ENCODE measurements around the gene ZBTB7C. TPM values are rescaled to one million over a fixed set of nuclear protein-coding genes. Genes with fewer than 3 reads are reported as not detected.

The ZBTB7C gene
- total RNA-seq, 3 donors from 2014 or later (not counting 1 experiment from before 2014, with no cell fraction given) = 0.07 TPM; not detected in 2

DNA sequence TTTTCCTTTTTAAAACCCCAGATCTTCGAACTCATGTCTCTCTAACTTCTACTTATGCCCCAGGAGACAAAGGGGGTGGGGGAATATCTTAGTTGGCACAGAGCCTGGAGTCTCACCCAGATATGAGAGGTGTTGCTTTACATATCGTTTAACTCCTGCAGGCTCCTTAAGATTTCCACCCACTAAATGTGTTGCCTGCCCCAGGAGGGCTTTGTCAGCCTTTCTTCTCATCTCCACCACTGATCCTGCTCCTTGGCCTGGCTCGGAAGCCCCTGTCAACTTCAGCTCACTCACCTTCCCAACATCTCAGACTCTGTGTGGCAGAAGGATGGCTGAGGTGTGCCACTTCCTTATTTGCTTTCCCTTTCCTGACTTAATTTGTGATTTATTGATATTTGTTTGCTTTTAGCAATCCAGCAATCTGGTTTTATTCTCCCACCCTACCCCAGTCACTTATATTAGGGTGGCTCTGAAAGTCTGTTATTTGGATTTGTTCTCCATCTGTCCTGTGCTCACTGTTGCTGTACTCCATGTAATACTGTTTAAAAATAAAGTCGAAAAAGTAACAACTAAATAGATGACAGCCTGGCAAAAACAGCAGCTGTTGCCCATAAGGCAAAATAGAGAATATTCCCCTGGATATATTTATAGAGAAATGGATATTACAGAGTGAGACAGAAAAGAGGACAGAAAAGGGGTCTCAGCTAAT lies 200.6 kb downstream of the ZBTB7C start:
- intact Hi-C loops (cut with micrococcal nuclease) = no loop called here
- Mint-ChIP-seq H3K9me3 (no peaks in the 10 kb centered on the region), H3K27me3 (ENCODE audit: low read depth in 2 of 2) (peaks cover 11 to 44% of the 10 kb centered on the region in 2 donors), H3K27ac (no peak overlapping the region), H3K36me3 (no peaks in the 10 kb centered on the region), H3K4me3 (no peak overlapping the region), H3K4me1 (no peaks in the 10 kb centered on the region)
- TF ChIP-seq, protein P1, sequence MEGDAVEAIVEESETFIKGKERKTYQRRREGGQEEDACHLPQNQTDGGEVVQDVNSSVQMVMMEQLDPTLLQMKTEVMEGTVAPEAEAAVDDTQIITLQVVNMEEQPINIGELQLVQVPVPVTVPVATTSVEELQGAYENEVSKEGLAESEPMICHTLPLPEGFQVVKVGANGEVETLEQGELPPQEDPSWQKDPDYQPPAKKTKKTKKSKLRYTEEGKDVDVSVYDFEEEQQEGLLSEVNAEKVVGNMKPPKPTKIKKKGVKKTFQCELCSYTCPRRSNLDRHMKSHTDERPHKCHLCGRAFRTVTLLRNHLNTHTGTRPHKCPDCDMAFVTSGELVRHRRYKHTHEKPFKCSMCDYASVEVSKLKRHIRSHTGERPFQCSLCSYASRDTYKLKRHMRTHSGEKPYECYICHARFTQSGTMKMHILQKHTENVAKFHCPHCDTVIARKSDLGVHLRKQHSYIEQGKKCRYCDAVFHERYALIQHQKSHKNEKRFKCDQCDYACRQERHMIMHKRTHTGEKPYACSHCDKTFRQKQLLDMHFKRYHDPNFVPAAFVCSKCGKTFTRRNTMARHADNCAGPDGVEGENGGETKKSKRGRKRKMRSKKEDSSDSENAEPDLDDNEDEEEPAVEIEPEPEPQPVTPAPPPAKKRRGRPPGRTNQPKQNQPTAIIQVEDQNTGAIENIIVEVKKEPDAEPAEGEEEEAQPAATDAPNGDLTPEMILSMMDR (IDR thresholded peaks at IDR 0.05) = no peak
- DNase-seq (no peak), ATAC-seq (no peak)
- no peaks in the 10 kb centered on the region for H3K27me3 ChIP-seq (ENCODE audit: control insufficient read depth, insufficient read depth, low read length)
- H3K36me3 ChIP-seq (ENCODE audit: control insufficient read depth, insufficient read depth, low read length) = no peaks in the 10 kb centered on the region
- no peak overlapping the region for H3K27ac ChIP-seq (ENCODE audit: low read length)
- no peaks in the 10 kb centered on the region for H3K4me1 ChIP-seq (ENCODE audit: control insufficient read depth, insufficient read depth, low read length)
- H3K9me3 ChIP-seq (ENCODE audit: control insufficient read depth, insufficient read depth, low read length) = no peaks in the 10 kb centered on the region
- no peak overlapping the region for H3K4me3 ChIP-seq (ENCODE audit: low read length)
- 24% methylated on average over 2 of the region's 4 CpGs for WGBS (ENCODE audit: insufficient coverage)

- DNase-seq (no peak), ATAC-seq (no peak)
- Mint-ChIP-seq H3K4me3 (no peak overlapping the region), H3K27me3 (ENCODE audit: low read depth in 2 of 2) (peaks cover 10 to 44% of the 10 kb centered on the region in 2 donors), H3K9me3 (no peaks in the 10 kb centered on the region), H3K27ac (no peak overlapping the region), H3K4me1 (no peaks in the 10 kb centered on the region), H3K36me3 (no peaks in the 10 kb centered on the region)
- Histone ChIP-seq H3K36me3 (ENCODE audit: control insufficient read depth, insufficient read depth, low read length) (no peaks in the 10 kb centered on the region), H3K9me3 (ENCODE audit: control insufficient read depth, insufficient read depth, low read length) (no peaks in the 10 kb centered on the region), H3K27ac (ENCODE audit: low read length) (no peak overlapping the region), H3K4me1 (ENCODE audit: control insufficient read depth, insufficient read depth, low read length) (no peaks in the 10 kb centered on the region), H3K27me3 (ENCODE audit: control insufficient read depth, insufficient read depth, low read length) (no peaks in the 10 kb centered on the region), H3K4me3 (ENCODE audit: low read length) (no peak overlapping the region)
- 93% methylated on average over 2 of the region's 2 CpGs for WGBS (ENCODE audit: insufficient coverage)
- intact Hi-C loops (cut with micrococcal nuclease) = no loop called here
- TF ChIP-seq, protein P1 (IDR thresholded peaks at IDR 0.05) = no peak
Observed at GRCh38 chr18:48207733-48208132, 201.4 kb downstream of the ZBTB7C start.

- no peak overlapping the region for H3K4me3 ChIP-seq (ENCODE audit: low read length)
- DNase-seq (no peak), ATAC-seq (no peak)
- no peaks in the 10 kb centered on the region for H3K36me3 ChIP-seq (ENCODE audit: control insufficient read depth, insufficient read depth, low read length)
- Mint-ChIP-seq H3K4me1 (no peaks in the 10 kb centered on the region), H3K27ac (no peak overlapping the region), H3K36me3 (no peaks in the 10 kb centered on the region), H3K27me3 (ENCODE audit: low read depth in 2 of 2) (peaks cover 10 to 47% of the 10 kb centered on the region in 2 donors), H3K4me3 (no peak overlapping the region), H3K9me3 (no peaks in the 10 kb centered on the region)
- no peaks in the 10 kb centered on the region for H3K27me3 ChIP-seq (ENCODE audit: control insufficient read depth, insufficient read depth, low read length)
- 100% methylated on average over 2 of the region's 4 CpGs for WGBS (ENCODE audit: insufficient coverage)
- no peaks in the 10 kb centered on the region for H3K9me3 ChIP-seq (ENCODE audit: control insufficient read depth, insufficient read depth, low read length)
- intact Hi-C loops (cut with micrococcal nuclease) = no loop called here
- H3K4me1 ChIP-seq (ENCODE audit: control insufficient read depth, insufficient read depth, low read length) = no peaks in the 10 kb centered on the region
- H3K27ac ChIP-seq (ENCODE audit: low read length) = no peak overlapping the region
- TF ChIP-seq, protein P1 (IDR thresholded peaks at IDR 0.05) = no peak
Observed at GRCh38 chr18:48206887-48207286, 202.3 kb downstream of the ZBTB7C start.
